A673 (cell line): ENCODE data around the gene GPR6.

Source experiments
- EZH2 ChIP-seq: fragments of 200-600 bp; sonication (generic); IDR thresholded peaks from 2 replicates; pipeline ENCODE4 v1.6.1; 2017; ENCODE audit warnings: borderline replicate concordance, low read depth, mild to moderate bottlenecking, mixed read lengths, antibody characterized with exemption, low read length; ENCODE audit not compliant: poor library complexity, severe bottlenecking
- TF ChIP-seq, protein P1 (sequence below): fragments of 300-800, 200-600 bp; sonication (generic); conservative IDR thresholded peaks from 2 replicates; pipeline ENCODE4 v1.5.1; 2017; ENCODE audit warnings: low read depth, mild to moderate bottlenecking, antibody characterized with exemption, low read length, moderate library complexity, mixed read lengths

DNA sequence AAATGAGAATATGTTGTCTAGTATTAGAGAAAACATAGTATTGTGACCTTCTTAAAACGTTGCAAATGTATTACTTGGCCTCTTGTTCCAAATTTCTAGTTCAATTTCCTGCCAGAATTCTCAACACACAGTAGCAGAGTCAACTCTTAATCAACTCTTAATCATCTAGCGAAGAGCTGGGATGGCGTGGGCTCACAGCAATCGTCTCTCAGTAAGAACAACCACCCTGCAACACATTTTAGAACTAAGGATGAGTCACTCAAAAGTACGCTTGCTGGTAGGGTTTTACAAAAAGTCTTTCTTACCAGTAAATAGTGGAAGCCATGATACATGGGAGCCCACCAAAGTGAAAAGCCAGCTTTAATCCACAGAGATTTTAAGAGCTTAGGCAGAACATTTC lies 24.6 kb downstream of the GPR6 start:
- TF ChIP-seq, protein P1, sequence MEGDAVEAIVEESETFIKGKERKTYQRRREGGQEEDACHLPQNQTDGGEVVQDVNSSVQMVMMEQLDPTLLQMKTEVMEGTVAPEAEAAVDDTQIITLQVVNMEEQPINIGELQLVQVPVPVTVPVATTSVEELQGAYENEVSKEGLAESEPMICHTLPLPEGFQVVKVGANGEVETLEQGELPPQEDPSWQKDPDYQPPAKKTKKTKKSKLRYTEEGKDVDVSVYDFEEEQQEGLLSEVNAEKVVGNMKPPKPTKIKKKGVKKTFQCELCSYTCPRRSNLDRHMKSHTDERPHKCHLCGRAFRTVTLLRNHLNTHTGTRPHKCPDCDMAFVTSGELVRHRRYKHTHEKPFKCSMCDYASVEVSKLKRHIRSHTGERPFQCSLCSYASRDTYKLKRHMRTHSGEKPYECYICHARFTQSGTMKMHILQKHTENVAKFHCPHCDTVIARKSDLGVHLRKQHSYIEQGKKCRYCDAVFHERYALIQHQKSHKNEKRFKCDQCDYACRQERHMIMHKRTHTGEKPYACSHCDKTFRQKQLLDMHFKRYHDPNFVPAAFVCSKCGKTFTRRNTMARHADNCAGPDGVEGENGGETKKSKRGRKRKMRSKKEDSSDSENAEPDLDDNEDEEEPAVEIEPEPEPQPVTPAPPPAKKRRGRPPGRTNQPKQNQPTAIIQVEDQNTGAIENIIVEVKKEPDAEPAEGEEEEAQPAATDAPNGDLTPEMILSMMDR: no peak
- no peak for TF ChIP-seq EZH2
